ENCODE measurements around the gene FAF2.

DNA sequence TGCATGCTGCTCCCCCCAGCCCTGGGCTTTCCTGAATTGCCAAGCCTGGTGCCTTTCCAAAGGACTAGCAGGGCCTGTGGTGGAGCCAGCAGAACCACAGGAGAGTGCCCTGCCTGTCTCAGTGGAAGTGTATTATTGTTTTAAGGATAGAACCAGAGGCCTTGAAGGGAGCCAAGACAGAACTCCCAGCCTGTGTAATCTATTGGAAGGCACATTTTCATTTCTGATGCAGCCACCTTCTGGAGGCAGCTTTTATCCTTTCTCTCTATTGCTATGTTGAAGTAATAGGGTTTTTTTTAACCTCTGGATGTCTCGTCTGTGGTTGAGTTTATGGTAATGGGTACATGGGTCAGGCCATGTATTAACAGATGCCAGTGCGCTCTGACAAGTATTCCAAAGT is 59.7 kb downstream of the FAF2 start:
- TF ChIP-seq, protein P1, sequence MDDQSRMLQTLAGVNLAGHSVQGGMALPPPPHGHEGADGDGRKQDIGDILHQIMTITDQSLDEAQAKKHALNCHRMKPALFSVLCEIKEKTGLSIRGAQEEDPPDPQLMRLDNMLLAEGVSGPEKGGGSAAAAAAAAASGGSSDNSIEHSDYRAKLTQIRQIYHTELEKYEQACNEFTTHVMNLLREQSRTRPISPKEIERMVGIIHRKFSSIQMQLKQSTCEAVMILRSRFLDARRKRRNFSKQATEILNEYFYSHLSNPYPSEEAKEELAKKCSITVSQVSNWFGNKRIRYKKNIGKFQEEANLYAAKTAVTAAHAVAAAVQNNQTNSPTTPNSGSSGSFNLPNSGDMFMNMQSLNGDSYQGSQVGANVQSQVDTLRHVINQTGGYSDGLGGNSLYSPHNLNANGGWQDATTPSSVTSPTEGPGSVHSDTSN (IDR thresholded peaks at IDR 0.05; ENCODE audit: insufficient replicate concordance, low read depth, low read length), result no peak
- TF ChIP-seq, protein P2, sequence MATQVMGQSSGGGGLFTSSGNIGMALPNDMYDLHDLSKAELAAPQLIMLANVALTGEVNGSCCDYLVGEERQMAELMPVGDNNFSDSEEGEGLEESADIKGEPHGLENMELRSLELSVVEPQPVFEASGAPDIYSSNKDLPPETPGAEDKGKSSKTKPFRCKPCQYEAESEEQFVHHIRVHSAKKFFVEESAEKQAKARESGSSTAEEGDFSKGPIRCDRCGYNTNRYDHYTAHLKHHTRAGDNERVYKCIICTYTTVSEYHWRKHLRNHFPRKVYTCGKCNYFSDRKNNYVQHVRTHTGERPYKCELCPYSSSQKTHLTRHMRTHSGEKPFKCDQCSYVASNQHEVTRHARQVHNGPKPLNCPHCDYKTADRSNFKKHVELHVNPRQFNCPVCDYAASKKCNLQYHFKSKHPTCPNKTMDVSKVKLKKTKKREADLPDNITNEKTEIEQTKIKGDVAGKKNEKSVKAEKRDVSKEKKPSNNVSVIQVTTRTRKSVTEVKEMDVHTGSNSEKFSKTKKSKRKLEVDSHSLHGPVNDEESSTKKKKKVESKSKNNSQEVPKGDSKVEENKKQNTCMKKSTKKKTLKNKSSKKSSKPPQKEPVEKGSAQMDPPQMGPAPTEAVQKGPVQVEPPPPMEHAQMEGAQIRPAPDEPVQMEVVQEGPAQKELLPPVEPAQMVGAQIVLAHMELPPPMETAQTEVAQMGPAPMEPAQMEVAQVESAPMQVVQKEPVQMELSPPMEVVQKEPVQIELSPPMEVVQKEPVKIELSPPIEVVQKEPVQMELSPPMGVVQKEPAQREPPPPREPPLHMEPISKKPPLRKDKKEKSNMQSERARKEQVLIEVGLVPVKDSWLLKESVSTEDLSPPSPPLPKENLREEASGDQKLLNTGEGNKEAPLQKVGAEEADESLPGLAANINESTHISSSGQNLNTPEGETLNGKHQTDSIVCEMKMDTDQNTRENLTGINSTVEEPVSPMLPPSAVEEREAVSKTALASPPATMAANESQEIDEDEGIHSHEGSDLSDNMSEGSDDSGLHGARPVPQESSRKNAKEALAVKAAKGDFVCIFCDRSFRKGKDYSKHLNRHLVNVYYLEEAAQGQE (IDR thresholded peaks at IDR 0.05; ENCODE audit: low read depth, low read length), result no peak
- TF ChIP-seq FOXM1 (IDR thresholded peaks at IDR 0.05; ENCODE audit: low read depth, low read length) (no peak), GABPA (IDR thresholded peaks at IDR 0.05; ENCODE audit: low read depth) (no peak), POLR2A (IDR thresholded peaks at IDR 0.05; ENCODE audit: low read depth, low read length) (no peak), MXI1 (IDR thresholded peaks at IDR 0.05; ENCODE audit: low read depth, low read length) (no peak), IKZF1 (conservative IDR thresholded peaks at IDR 0.05) (no peak)
- TF ChIP-seq, protein P3, sequence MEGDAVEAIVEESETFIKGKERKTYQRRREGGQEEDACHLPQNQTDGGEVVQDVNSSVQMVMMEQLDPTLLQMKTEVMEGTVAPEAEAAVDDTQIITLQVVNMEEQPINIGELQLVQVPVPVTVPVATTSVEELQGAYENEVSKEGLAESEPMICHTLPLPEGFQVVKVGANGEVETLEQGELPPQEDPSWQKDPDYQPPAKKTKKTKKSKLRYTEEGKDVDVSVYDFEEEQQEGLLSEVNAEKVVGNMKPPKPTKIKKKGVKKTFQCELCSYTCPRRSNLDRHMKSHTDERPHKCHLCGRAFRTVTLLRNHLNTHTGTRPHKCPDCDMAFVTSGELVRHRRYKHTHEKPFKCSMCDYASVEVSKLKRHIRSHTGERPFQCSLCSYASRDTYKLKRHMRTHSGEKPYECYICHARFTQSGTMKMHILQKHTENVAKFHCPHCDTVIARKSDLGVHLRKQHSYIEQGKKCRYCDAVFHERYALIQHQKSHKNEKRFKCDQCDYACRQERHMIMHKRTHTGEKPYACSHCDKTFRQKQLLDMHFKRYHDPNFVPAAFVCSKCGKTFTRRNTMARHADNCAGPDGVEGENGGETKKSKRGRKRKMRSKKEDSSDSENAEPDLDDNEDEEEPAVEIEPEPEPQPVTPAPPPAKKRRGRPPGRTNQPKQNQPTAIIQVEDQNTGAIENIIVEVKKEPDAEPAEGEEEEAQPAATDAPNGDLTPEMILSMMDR (IDR thresholded peaks at IDR 0.05 in 2 of 3, conservative IDR thresholded peaks at IDR 0.05 in 1 of 3; ENCODE audit: control insufficient read depth in 2 of 3, extremely low read depth in 1 of 3, insufficient read depth in 1 of 3, low read depth in 3 of 3, low read length in 3 of 3), result no peak
- TF ChIP-seq, protein P4, sequence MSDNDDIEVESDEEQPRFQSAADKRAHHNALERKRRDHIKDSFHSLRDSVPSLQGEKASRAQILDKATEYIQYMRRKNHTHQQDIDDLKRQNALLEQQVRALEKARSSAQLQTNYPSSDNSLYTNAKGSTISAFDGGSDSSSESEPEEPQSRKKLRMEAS (IDR thresholded peaks at IDR 0.05; ENCODE audit: low read depth, low read length), result no peak
- TF ChIP-seq, protein P5, sequence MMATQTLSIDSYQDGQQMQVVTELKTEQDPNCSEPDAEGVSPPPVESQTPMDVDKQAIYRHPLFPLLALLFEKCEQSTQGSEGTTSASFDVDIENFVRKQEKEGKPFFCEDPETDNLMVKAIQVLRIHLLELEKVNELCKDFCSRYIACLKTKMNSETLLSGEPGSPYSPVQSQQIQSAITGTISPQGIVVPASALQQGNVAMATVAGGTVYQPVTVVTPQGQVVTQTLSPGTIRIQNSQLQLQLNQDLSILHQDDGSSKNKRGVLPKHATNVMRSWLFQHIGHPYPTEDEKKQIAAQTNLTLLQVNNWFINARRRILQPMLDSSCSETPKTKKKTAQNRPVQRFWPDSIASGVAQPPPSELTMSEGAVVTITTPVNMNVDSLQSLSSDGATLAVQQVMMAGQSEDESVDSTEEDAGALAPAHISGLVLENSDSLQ (IDR thresholded peaks at IDR 0.05), result no peak

All from GM12878 (cell line).